Neural progenitor cell (in vitro differentiated cells): ENCODE results near the gene MAF. TPM values are rescaled to one million over a fixed set of nuclear protein-coding genes. Genes with fewer than 3 reads are reported as not detected.

Experiments used
- DNase-seq: peaks from one replicate; pipeline ENCODE4 v3.0.0-alpha.2; 2016; ENCODE audit warnings: low spot score
- H2AFZ ChIP-seq: fragments of 200-600 bp; sonication (generic); replicated peaks from 2 replicates; pipeline ENCODE4 v1.6.1; 2016; ENCODE audit warnings: antibody characterized with exemption
- H3F3A ChIP-seq: fragments of 200-600 bp; sonication (generic); 2 replicates; pipeline ENCODE4 v1.6.1; 2016; ENCODE audit warnings: antibody characterized with exemption, low read depth
- H3K27ac ChIP-seq: fragments of 200-600 bp; sonication (generic); 2 replicates; pipeline ENCODE4 v1.5.1; 2016; ENCODE audit warnings: mild to moderate bottlenecking
- H3K27me3 ChIP-seq: fragments of 200-600 bp; sonication (generic); 2 replicates; pipeline ENCODE4 v1.6.1; 2016; ENCODE audit warnings: mild to moderate bottlenecking, moderate library complexity
- H3K36me3 ChIP-seq: fragments of 200-600 bp; sonication (generic); 2 replicates; pipeline ENCODE4 v1.5.1; 2016
- H3K4me1 ChIP-seq: fragments of 200-600 bp; sonication (generic); 2 replicates; pipeline ENCODE4 v1.6.1; 2016; ENCODE audit warnings: mixed run types
- H3K4me2 ChIP-seq: fragments of 200-600 bp; sonication (generic); 2 replicates; pipeline ENCODE4 v1.6.1; 2016
- H3K4me3 ChIP-seq: fragments of 200-600 bp; sonication (generic); 2 replicates; pipeline ENCODE4 v1.5.1; 2016
- H3K79me2 ChIP-seq: fragments of 200-600 bp; sonication (generic); 2 replicates; pipeline ENCODE4 v1.6.1; 2016; ENCODE audit warnings: low read depth
- H3K9ac ChIP-seq: fragments of 200-600 bp; sonication (generic); 2 replicates; pipeline ENCODE4 v1.6.1; 2016
- H3K9me3 ChIP-seq: fragments of 200-600 bp; sonication (generic); 2 replicates; pipeline ENCODE4 v1.5.1; 2016; ENCODE audit warnings: low read depth
- H4K20me1 ChIP-seq: fragments of 200-600 bp; sonication (generic); 2 replicates; pipeline ENCODE4 v1.6.1; 2016; ENCODE audit warnings: low read depth
- H3K27ac Mint-ChIP-seq: 3 replicates; pipeline ENCODE4 v1.8.0; 2021; ENCODE audit warnings: mixed read lengths
- H3K27me3 Mint-ChIP-seq: 2 replicates; pipeline ENCODE4 v1.8.0; 2022; ENCODE audit warnings: low read depth, mild to moderate bottlenecking, inconsistent platforms, moderate library complexity, mixed read lengths; ENCODE audit not compliant: insufficient read depth
- H3K36me3 Mint-ChIP-seq: 3 replicates; pipeline ENCODE4 v1.8.0; 2021; ENCODE audit warnings: mixed read lengths
- H3K4me1 Mint-ChIP-seq: 3 replicates; pipeline ENCODE4 v1.8.0; 2021; ENCODE audit warnings: mixed read lengths
- H3K4me3 Mint-ChIP-seq: 3 replicates; pipeline ENCODE4 v1.8.0; 2021; ENCODE audit warnings: mild to moderate bottlenecking, moderate library complexity, mixed read lengths
- H3K9me3 Mint-ChIP-seq: 3 replicates; pipeline ENCODE4 v1.8.0; 2020; ENCODE audit warnings: mixed read lengths
- CTCF ChIP-seq: fragments of 200-600 bp; sonication (generic); IDR thresholded peaks from 2 replicates; pipeline ENCODE4 v1.5.1; 2017; ENCODE audit warnings: antibody characterized with exemption, mild to moderate bottlenecking
- EZH2 ChIP-seq: fragments of 200-600 bp; sonication (generic); IDR thresholded peaks from 2 replicates; pipeline ENCODE4 v1.6.1; 2017; ENCODE audit warnings: antibody characterized with exemption, mild to moderate bottlenecking, moderate library complexity
- EZH2phosphoT487 ChIP-seq: fragments of 200-600 bp; sonication (generic); IDR thresholded peaks from 2 replicates; pipeline ENCODE4 v1.6.1; 2017; ENCODE audit warnings: antibody characterized with exemption
- total RNA-seq: library from RNA; depleted of rRNA; stranded (reverse); fragments of >200 nt; gene quantifications from 2 replicates; pipeline ENCODE4 v1.2.3, GENCODE V29; 2015; ENCODE audit warnings: low replicate concordance

MAF gene
- total RNA-seq, 1 donor from 2014 or later: 10.8 TPM

GRCh38 chr16:79587296-79587695, 13.2 kb downstream of the MAF start:
- H3K27ac Mint-ChIP-seq: no peak overlapping the region
- peaks cover 9% of the 10 kb centered on the region for H3K36me3 Mint-ChIP-seq
- no peak overlapping the region for H3K9ac ChIP-seq
- no peak for DNase-seq
- no peaks in the 10 kb centered on the region for H3K27me3 Mint-ChIP-seq
- no peaks in the 10 kb centered on the region for H3K9me3 ChIP-seq
- H3K27me3 ChIP-seq: peaks cover 21% of the 10 kb centered on the region
- H3K4me3 ChIP-seq: no peak overlapping the region
- peaks cover 46% of the 10 kb centered on the region for H3K4me1 Mint-ChIP-seq
- TF ChIP-seq EZH2 (no peak), EZH2phosphoT487 (no peak), CTCF (no peak)
- peaks cover 3% of the 10 kb centered on the region for H3F3A ChIP-seq
- peaks cover 26% of the 10 kb centered on the region for H3K4me1 ChIP-seq
- no peaks in the 10 kb centered on the region for H4K20me1 ChIP-seq
- H3K36me3 ChIP-seq: no peaks in the 10 kb centered on the region
- no peaks in the 10 kb centered on the region for H3K79me2 ChIP-seq
- H3K27ac ChIP-seq: no peak overlapping the region
- no peak overlapping the region for H2AFZ ChIP-seq
- peak overlapping the region; percentile 14 for H3K4me2 ChIP-seq
- H3K4me3 Mint-ChIP-seq: no peak overlapping the region
- H3K9me3 Mint-ChIP-seq: peaks cover 5% of the 10 kb centered on the region

GRCh38 chr16:79582789-79583188, 17.7 kb downstream of the MAF start:
- peaks cover 46% of the 10 kb centered on the region for H3K4me1 ChIP-seq
- no peaks in the 10 kb centered on the region for H3K36me3 ChIP-seq
- no peak overlapping the region for H3K4me3 Mint-ChIP-seq
- H3K27ac Mint-ChIP-seq: no peak overlapping the region
- H3K36me3 Mint-ChIP-seq: peaks cover 1% of the 10 kb centered on the region
- no peak for DNase-seq
- no peaks in the 10 kb centered on the region for H3K9me3 Mint-ChIP-seq
- H2AFZ ChIP-seq: no peak overlapping the region
- TF ChIP-seq EZH2: no peak
- peaks cover 13% of the 10 kb centered on the region for H3F3A ChIP-seq
- no peak overlapping the region for H3K4me3 ChIP-seq
- H3K27me3 ChIP-seq: no peaks in the 10 kb centered on the region
- no peaks in the 10 kb centered on the region for H3K27me3 Mint-ChIP-seq
- peaks cover 55% of the 10 kb centered on the region for H3K4me1 Mint-ChIP-seq
- H3K9me3 ChIP-seq: no peaks in the 10 kb centered on the region
- no peak overlapping the region for H3K4me2 ChIP-seq
- H4K20me1 ChIP-seq: no peaks in the 10 kb centered on the region
- H3K27ac ChIP-seq: no peak overlapping the region
- no peak overlapping the region for H3K9ac ChIP-seq
- H3K79me2 ChIP-seq: no peaks in the 10 kb centered on the region

- H3K9me3 Mint-ChIP-seq: peaks cover 2% of the 10 kb centered on the region
- Histone ChIP-seq H3K9me3 (no peaks in the 10 kb centered on the region), H3K79me2 (no peaks in the 10 kb centered on the region), H2AFZ (no peak overlapping the region), H3K4me2 (peak overlapping the region; percentile 52), H3K4me1 (peaks cover 31% of the 10 kb centered on the region), H3K27me3 (no peaks in the 10 kb centered on the region), H3K27ac (no peak overlapping the region), H3K36me3 (no peaks in the 10 kb centered on the region), H3K9ac (no peak overlapping the region), H3F3A (peaks cover 13% of the 10 kb centered on the region), H4K20me1 (no peaks in the 10 kb centered on the region), H3K4me3 (no peak overlapping the region)
- TF ChIP-seq EZH2: no peak
- no peak for TF ChIP-seq CTCF
- no peak for TF ChIP-seq EZH2phosphoT487
- H3K27me3 Mint-ChIP-seq: no peaks in the 10 kb centered on the region
- peaks cover 41% of the 10 kb centered on the region for H3K4me1 Mint-ChIP-seq
- H3K36me3 Mint-ChIP-seq: peaks cover 1% of the 10 kb centered on the region
- peak overlapping the region; percentile 49 for H3K27ac Mint-ChIP-seq
- DNase-seq: peak; percentile 31
- peak overlapping the region; percentile 32 for H3K4me3 Mint-ChIP-seq
These were observed 19.9 kb downstream of the MAF start for GRCh38 chr16:79580453-79581191.

GRCh38 chr16:79576602-79577001, 23.9 kb downstream of the MAF start:
- Mint-ChIP-seq H3K4me1 (peaks cover 58% of the 10 kb centered on the region), H3K27me3 (no peaks in the 10 kb centered on the region)
- H3F3A ChIP-seq: peaks cover 16% of the 10 kb centered on the region

More at GRCh38 chr16:79576602-79577001, 23.9 kb downstream of the MAF start:
- no peak for DNase-seq
- no peak overlapping the region for H3K4me3 ChIP-seq
- peaks cover 39% of the 10 kb centered on the region for H3K4me1 ChIP-seq
- TF ChIP-seq EZH2phosphoT487 (no peak), CTCF (no peak), EZH2 (no peak)
- H2AFZ ChIP-seq: no peak overlapping the region
- H3K27ac ChIP-seq: no peak overlapping the region
- no peak overlapping the region for H3K9ac ChIP-seq
- H3K9me3 ChIP-seq: no peaks in the 10 kb centered on the region
- Mint-ChIP-seq H3K9me3 (peaks cover 2% of the 10 kb centered on the region), H3K4me3 (no peak overlapping the region), H3K27ac (no peak overlapping the region), H3K36me3 (peaks cover 2% of the 10 kb centered on the region)
- H3K36me3 ChIP-seq: no peaks in the 10 kb centered on the region
- no peaks in the 10 kb centered on the region for H3K79me2 ChIP-seq
- no peaks in the 10 kb centered on the region for H3K27me3 ChIP-seq
- no peak overlapping the region for H3K4me2 ChIP-seq
- H4K20me1 ChIP-seq: no peaks in the 10 kb centered on the region
